HepG2 (cell line): Measurements from ENCODE around the gene SRCIN1. TPM values are rescaled to one million over a fixed set of nuclear protein-coding genes. Genes with fewer than 3 reads are reported as not detected.
A peak's percentile ranks its signal among the peaks of the same experiment; 100 is the strongest.

Experiments
- E2F5 ChIP-seq: sonication (generic); formaldehyde crosslinking; conservative IDR thresholded peaks from 2 replicates; pipeline ENCODE4 v1.4.0; 2020; ENCODE audit warnings: missing genetic modification reagents
- FOXO4 ChIP-seq: sonication (generic); formaldehyde crosslinking; conservative IDR thresholded peaks from 2 replicates; pipeline ENCODE4 v1.8.1; 2023; ENCODE audit warnings: missing genetic modification reagents
- IRF2 ChIP-seq: IDR thresholded peaks from 2 replicates; pipeline ENCODE4 v1.6.1; 2018; ENCODE audit warnings: missing genetic modification reagents, missing compliant biosample characterization
- KDM3A ChIP-seq: IDR thresholded peaks from 2 replicates; pipeline ENCODE4 v1.6.1; 2018; ENCODE audit warnings: low read depth, missing compliant biosample characterization
- MAZ ChIP-seq, 2 experiments: sonication (generic) in 1 of 2; formaldehyde crosslinking in 1 of 2; IDR thresholded peaks; 2 replicates each; pipeline versions ENCODE4 v1.5.0 to v1.6.1; 2012 to 2020; ENCODE audit warnings: low read depth in 2 of 2, mild to moderate bottlenecking in 2 of 2, borderline replicate concordance in 1 of 2, improper control_type of control experiment in 1 of 2, low read length in 1 of 2, missing genetic modification reagents in 1 of 2, moderate library complexity in 1 of 2
- NAIF1 ChIP-seq: sonication (generic); formaldehyde crosslinking; IDR thresholded peaks from 2 replicates; pipeline ENCODE4 v1.5.0; 2020; ENCODE audit warnings: mild to moderate bottlenecking, missing genetic modification reagents, borderline replicate concordance
- NFE2 ChIP-seq: sonication (generic); formaldehyde crosslinking; IDR thresholded peaks from 2 replicates; pipeline ENCODE4 v1.4.0; 2020; ENCODE audit warnings: missing genetic modification reagents
- PAWR ChIP-seq: sonication (generic); formaldehyde crosslinking; IDR thresholded peaks from 2 replicates; pipeline ENCODE4 v1.4.0; 2020; ENCODE audit warnings: missing genetic modification reagents, mild to moderate bottlenecking, borderline replicate concordance
- ZBTB7A ChIP-seq: sonication (generic); formaldehyde crosslinking; IDR thresholded peaks from 2 replicates; pipeline ENCODE4 v1.8.0; 2022; ENCODE audit warnings: mild to moderate bottlenecking, missing genetic modification reagents
- ZNF407 ChIP-seq: sonication (generic); formaldehyde crosslinking; IDR thresholded peaks from one replicate; pipeline ENCODE4 v1.5.1; 2020; ENCODE audit warnings: mild to moderate bottlenecking, missing genetic modification reagents; ENCODE audit errors: not compliant biosample characterization
- ZNF501 ChIP-seq: sonication (generic); formaldehyde crosslinking; IDR thresholded peaks from 2 replicates; pipeline ENCODE4 v1.5.1; 2020; ENCODE audit warnings: mild to moderate bottlenecking, moderate library complexity, missing genetic modification reagents
- ZNF574 ChIP-seq: sonication (generic); formaldehyde crosslinking; IDR thresholded peaks from 2 replicates; pipeline ENCODE4 v1.4.0; 2020; ENCODE audit warnings: missing genetic modification reagents
- ZNF841 ChIP-seq: sonication (generic); formaldehyde crosslinking; IDR thresholded peaks from 2 replicates; pipeline ENCODE4 v1.8.1; 2023; ENCODE audit warnings: missing genetic modification reagents, borderline replicate concordance
- polyA plus RNA-seq, 8 experiments: library from polyadenylated mRNA; depleted of rRNA in 3 of 8; stranded (reverse) in 7 of 8; unstranded in 1 of 8; fragments of >200 nt; fragmentation: Illumina TruSeq in 4 of 8; extraction: Trizol in 4 of 8; gene quantifications; 2 replicates each; pipeline versions ENCODE4 v1.2.1 to v1.2.3, GENCODE V29; 2011 to 2016; ENCODE audit warnings: low read depth in 4 of 8, missing spikeins in 1 of 8, mixed read lengths in 1 of 8; ENCODE audit not compliant: insufficient read depth in 1 of 8
- total RNA-seq, 5 experiments: library from RNA; depleted of rRNA; stranded (reverse); fragments of >200 nt; fragmentation: Illumina TruSeq; extraction: Trizol; gene quantifications; 2 replicates each; pipeline ENCODE4 v1.2.3, GENCODE V29; 2016; ENCODE audit warnings: low read depth in 1 of 5

SRCIN1 gene
- total and polyA plus RNA-seq, 2 of the 13 experiments (the other 11 are each of a cell fraction or from before 2014, with no cell fraction given), result 1.2 to 9.6 TPM

GRCh38 chr17:38606646-38607611 is 1.2 kb upstream of the SRCIN1 start (continued):
- TF ChIP-seq ZNF407 (CRISPR knock-in tag) (no peak), IRF2 (CRISPR knock-in tag) (no peak), ZNF841 (CRISPR knock-in tag) (no peak), ZNF574 (CRISPR knock-in tag) (no peak), MAZ (IDR thresholded peaks at IDR 0.05; ENCODE audit: borderline replicate concordance, low read depth, low read length) (no peak), MAZ (CRISPR knock-in tag; IDR thresholded peaks at IDR 0.05; ENCODE audit: low read depth) (no peak; the same call in 1 of the 2 replicates), NAIF1 (no peak), ZNF501 (CRISPR knock-in tag) (peak; percentile 36; the same call in 1 of the 2 replicates), PAWR (CRISPR knock-in tag) (0 out of 2 replicates have a peak, but pooled peaks have one; percentile 11), KDM3A (CRISPR knock-in tag) (no peak), ZBTB7A (CRISPR knock-in tag) (peak; percentile 54), FOXO4 (CRISPR knock-in tag) (no peak), E2F5 (CRISPR knock-in tag) (no peak), NFE2 (no peak)
